Liver (tissue), 3 donors: ENCODE data around the gene GBX1.

Experiments
- GABPA ChIP-seq, 2 donors: IDR thresholded peaks in 1 of 2; conservative IDR thresholded peaks in 1 of 2; 2 replicates each; pipeline ENCODE4 v1.6.1; 2016; ENCODE audit warnings: antibody characterized with exemption in 2 of 2, mild to moderate bottlenecking in 1 of 2, moderate library complexity in 1 of 2
- RAD21 ChIP-seq, 2 donors: IDR thresholded peaks; 2 replicates each; pipeline ENCODE4 v1.6.1; 2016; ENCODE audit warnings: antibody characterized with exemption in 2 of 2, mild to moderate bottlenecking in 2 of 2
- SP1 ChIP-seq: IDR thresholded peaks from 2 replicates; pipeline ENCODE4 v1.6.1; 2018; ENCODE audit warnings: antibody characterized with exemption, mild to moderate bottlenecking
- TF ChIP-seq, protein P1 (sequence below): IDR thresholded peaks from 2 replicates; pipeline ENCODE4 v1.6.1; 2016; ENCODE audit warnings: antibody characterized with exemption, mild to moderate bottlenecking
- TF ChIP-seq, protein P2 (sequence below): fragments of 150-350 bp; IDR thresholded peaks from 2 replicates; pipeline ENCODE4 v1.5.1; 2017; ENCODE audit warnings: improper control_type of control experiment, low read depth, low read length; ENCODE audit not compliant: missing input control
- TF ChIP-seq, protein P3 (sequence below): IDR thresholded peaks from 2 replicates; pipeline ENCODE4 v1.6.1; 2016; ENCODE audit warnings: antibody characterized with exemption
- TF ChIP-seq, protein P4 (sequence below): IDR thresholded peaks from 2 replicates; pipeline ENCODE4 v1.6.1; 2016; ENCODE audit warnings: antibody characterized with exemption
- donor health status: healthy.
- donor health status: healthy.

DNA sequence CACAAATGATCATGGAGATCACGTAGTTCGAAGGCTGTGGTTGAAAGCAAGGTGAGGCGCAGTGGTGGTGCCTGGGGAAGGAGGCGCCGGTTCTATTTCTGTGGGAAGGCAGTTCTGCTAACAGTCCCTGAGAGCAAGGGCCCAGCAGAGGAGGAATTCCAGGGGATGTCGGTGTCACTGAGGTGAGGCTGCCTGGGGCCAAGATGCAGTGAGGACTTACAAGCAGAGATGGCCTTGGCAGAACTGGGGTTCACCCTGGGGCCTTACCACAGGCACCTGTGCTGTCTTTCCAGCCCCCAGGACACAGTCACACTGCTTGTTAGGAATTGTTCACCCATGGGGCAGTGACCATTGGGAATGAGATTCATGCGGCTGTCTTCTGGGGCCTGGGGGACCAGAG lies 26.7 kb downstream of the GBX1 start:
- no peak for TF ChIP-seq SP1
- TF ChIP-seq, protein P1, sequence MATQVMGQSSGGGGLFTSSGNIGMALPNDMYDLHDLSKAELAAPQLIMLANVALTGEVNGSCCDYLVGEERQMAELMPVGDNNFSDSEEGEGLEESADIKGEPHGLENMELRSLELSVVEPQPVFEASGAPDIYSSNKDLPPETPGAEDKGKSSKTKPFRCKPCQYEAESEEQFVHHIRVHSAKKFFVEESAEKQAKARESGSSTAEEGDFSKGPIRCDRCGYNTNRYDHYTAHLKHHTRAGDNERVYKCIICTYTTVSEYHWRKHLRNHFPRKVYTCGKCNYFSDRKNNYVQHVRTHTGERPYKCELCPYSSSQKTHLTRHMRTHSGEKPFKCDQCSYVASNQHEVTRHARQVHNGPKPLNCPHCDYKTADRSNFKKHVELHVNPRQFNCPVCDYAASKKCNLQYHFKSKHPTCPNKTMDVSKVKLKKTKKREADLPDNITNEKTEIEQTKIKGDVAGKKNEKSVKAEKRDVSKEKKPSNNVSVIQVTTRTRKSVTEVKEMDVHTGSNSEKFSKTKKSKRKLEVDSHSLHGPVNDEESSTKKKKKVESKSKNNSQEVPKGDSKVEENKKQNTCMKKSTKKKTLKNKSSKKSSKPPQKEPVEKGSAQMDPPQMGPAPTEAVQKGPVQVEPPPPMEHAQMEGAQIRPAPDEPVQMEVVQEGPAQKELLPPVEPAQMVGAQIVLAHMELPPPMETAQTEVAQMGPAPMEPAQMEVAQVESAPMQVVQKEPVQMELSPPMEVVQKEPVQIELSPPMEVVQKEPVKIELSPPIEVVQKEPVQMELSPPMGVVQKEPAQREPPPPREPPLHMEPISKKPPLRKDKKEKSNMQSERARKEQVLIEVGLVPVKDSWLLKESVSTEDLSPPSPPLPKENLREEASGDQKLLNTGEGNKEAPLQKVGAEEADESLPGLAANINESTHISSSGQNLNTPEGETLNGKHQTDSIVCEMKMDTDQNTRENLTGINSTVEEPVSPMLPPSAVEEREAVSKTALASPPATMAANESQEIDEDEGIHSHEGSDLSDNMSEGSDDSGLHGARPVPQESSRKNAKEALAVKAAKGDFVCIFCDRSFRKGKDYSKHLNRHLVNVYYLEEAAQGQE, result no peak
- TF ChIP-seq, protein P2, sequence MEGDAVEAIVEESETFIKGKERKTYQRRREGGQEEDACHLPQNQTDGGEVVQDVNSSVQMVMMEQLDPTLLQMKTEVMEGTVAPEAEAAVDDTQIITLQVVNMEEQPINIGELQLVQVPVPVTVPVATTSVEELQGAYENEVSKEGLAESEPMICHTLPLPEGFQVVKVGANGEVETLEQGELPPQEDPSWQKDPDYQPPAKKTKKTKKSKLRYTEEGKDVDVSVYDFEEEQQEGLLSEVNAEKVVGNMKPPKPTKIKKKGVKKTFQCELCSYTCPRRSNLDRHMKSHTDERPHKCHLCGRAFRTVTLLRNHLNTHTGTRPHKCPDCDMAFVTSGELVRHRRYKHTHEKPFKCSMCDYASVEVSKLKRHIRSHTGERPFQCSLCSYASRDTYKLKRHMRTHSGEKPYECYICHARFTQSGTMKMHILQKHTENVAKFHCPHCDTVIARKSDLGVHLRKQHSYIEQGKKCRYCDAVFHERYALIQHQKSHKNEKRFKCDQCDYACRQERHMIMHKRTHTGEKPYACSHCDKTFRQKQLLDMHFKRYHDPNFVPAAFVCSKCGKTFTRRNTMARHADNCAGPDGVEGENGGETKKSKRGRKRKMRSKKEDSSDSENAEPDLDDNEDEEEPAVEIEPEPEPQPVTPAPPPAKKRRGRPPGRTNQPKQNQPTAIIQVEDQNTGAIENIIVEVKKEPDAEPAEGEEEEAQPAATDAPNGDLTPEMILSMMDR, result no peak
- no peak for TF ChIP-seq GABPA (IDR thresholded peaks at IDR 0.05 in 1 of 2, conservative IDR thresholded peaks at IDR 0.05 in 1 of 2)
- TF ChIP-seq, protein P3, sequence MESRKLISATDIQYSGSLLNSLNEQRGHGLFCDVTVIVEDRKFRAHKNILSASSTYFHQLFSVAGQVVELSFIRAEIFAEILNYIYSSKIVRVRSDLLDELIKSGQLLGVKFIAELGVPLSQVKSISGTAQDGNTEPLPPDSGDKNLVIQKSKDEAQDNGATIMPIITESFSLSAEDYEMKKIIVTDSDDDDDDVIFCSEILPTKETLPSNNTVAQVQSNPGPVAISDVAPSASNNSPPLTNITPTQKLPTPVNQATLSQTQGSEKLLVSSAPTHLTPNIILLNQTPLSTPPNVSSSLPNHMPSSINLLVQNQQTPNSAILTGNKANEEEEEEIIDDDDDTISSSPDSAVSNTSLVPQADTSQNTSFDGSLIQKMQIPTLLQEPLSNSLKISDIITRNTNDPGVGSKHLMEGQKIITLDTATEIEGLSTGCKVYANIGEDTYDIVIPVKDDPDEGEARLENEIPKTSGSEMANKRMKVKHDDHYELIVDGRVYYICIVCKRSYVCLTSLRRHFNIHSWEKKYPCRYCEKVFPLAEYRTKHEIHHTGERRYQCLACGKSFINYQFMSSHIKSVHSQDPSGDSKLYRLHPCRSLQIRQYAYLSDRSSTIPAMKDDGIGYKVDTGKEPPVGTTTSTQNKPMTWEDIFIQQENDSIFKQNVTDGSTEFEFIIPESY, result no peak
- TF ChIP-seq, protein P4, sequence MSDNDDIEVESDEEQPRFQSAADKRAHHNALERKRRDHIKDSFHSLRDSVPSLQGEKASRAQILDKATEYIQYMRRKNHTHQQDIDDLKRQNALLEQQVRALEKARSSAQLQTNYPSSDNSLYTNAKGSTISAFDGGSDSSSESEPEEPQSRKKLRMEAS, result no peak
- TF ChIP-seq RAD21 (IDR thresholded peaks at IDR 0.05), result no peak
